Colon (tissue), 2 donors: ENCODE data around the gene SMC1B.
"Not testable (repeated sequence)": the region's sequence is repeated elsewhere in the genome, so short reads cannot be mapped to it uniquely, and the experiment has no call there.

Experiments used
- FAIRE-seq: peaks from 2 replicates; lab custom pipeline; 2012; peaks lifted over from hg19 to GRCh38; lab: Jason Lieb, UNC
- donor health status: control.
- donor health status: control.

Gene SMC1B

DNA sequence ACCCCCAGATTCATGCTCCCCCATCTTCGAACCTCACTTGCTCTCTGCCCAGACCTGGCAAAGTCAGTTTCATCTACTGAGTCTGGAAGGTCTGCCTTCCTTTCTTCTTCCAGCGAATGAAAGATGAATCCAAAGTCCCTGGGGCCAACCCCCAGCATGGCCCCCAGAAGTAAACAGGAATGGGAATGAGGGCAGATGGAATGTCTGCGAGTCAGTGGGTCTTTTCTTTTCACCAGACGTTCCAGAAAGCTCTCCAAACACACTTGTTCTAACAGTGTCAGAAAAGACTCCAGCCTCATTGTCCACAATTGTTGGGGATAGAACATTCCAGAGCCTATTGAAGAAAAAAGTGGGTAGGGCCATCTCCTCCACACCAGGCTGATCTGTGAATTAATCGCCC is 28.7 kb upstream of the SMC1B start:
- FAIRE-seq = no peak

DNA sequence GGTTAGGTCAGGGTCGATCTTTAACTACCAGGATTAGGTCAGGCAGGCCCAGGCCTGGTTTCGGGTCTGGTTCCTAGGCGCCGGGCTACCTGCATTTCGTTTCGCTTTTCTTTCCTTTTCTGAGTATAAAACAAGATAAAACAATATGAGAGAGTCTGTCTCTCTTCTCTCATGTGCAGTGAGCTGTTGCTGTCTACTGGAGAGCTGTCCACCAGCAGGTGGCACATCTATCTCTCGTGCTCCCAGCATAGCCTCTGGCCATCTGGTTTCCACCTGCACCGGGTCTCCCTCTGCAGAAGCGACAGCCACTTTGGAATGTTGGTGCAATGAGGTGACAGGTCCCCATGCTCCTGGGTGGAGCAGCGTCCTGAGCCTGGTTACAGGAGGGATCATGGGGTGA is 27.7 kb upstream of the SMC1B start:
- no peak for FAIRE-seq

DNA sequence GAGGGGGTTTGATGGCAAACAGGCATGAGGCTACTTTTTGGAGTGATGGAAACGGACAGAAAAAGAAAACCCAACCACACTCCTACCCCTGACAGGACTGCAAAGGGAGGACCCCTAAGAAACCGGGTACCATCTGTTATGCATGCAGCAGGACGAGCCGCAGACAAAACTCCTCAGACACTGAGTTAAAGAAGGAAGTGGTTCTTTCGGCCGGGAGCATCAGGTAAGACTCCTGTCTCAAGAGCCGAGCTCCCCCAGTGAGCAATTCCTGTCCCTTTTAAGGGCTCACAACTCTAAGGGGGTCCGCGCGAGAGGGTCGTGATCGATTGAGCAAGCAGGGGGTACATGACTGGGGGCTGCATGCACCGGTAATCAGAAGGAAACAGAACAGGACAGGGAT is 27.3 kb upstream of the SMC1B start:
- FAIRE-seq = not testable (repeated sequence)

DNA sequence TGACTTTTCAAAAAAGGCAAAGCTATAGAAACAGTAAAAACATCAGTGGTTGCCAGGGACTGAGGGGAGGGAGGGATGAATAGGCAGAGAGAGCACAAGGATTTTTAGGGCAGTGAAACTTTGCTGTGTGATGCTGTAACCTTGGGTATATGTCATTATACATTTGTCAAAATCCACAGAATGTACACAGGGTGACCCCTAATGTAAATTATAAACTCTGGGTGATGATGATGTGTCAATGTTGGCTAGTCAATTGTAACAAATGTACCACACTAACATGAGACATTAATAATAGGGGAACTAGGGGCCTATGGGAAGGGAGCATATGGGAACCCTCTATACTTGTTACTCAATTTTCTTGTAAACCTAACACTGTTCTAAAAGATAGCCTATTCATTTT is 24.9 kb upstream of the SMC1B start:
- no peak for FAIRE-seq

DNA sequence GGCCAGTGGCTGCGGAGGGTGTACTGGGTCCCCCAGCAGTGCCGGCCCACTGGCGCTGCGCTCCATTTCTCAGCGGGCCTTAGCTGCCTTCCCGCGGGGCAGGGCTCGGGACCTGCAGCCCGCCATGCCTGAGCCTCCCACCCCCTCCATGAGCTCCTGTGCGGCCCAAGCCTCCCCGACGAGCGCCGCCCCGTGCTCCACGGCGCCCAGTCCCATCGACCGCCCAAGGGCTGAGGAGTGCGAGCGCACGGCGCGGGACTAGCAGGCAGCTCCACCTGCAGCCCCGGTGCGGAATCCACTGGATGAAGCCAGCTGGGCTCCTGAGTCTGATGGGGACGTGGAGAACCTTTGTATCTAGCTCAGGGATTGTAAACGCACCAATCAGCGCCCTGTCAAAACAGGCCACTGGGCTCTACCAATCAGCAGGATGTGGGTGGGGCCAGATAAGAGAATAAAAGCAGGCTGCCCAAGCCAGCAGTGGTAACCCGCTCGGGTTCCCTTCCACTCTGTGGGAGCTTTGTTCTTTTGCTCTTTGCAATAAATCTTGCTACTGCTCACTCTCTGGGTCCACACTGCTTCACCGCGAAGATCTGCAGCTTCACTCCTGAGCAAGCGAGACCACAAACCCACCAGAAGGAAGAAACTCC is 23.6 kb upstream of the SMC1B start:
- not testable (repeated sequence) for FAIRE-seq

DNA sequence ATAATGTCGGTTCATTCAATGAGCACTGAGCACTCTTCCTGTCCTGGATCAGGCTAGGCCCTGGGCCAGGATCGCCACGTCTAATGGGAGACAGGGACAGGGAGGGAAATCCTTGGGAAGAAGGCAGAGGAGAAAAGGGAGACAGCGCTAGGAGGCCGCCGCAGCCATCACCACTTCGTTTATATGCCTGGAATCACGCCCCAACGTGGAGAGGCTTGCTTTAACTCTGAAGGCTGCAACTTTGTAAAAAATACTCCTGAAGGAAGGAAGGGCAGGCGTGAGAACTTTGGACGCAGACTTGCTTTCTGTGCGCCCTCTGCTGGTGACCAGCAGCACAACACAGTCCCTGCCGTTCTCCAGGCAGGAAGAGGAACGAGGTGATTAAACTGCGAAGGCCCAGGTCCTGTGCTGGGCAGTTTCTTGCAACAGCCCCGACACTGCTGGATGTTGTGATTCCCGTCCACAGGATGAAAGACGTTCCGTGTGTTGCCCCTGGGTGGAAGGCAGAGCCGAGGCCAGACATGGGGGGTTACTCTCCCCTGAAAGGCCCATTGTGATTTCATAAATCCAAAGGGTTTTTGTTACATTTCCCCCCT is 22.2 kb upstream of the SMC1B start:
- FAIRE-seq = no peak

DNA sequence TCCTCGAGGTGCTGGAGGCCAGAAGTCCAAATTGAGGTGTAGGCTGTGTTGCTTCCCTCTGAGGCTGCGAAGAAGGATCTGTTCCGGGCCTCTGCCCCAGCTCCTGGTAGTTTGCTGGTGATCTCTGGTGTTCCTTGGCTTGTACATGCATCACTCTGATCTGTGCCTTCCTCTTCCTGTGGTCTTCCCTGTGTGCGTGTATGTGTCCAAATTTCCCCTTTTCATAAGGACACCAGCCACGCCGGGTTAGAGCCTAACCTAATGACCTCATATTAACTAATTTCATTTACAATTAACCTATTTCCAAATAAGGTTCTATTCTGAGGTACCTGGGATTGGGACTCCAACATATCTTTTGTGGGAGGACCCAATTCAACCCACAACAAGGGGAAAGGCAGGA is 21.6 kb upstream of the SMC1B start:
- FAIRE-seq = no peak

DNA sequence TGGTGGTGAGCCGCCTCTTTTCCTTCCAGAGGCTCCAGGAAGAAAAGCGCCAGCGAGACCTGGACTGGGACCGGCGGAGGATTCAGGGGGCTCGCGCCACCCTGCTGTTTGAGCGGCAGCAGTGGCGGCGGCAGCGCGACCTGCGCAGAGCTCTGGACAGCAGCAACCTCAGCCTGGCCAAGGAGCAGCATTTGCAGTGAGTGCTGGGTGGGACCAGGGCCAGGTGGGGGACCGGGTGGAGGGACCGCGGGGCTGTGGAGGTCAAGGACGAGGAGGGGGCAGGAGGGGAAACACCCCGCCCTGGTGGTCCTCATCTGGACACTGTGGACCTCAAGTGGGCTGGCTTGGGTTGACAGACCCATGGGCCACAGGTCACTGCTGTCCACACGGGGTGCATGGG is 17.5 kb upstream of the SMC1B start:
- no peak for FAIRE-seq

DNA sequence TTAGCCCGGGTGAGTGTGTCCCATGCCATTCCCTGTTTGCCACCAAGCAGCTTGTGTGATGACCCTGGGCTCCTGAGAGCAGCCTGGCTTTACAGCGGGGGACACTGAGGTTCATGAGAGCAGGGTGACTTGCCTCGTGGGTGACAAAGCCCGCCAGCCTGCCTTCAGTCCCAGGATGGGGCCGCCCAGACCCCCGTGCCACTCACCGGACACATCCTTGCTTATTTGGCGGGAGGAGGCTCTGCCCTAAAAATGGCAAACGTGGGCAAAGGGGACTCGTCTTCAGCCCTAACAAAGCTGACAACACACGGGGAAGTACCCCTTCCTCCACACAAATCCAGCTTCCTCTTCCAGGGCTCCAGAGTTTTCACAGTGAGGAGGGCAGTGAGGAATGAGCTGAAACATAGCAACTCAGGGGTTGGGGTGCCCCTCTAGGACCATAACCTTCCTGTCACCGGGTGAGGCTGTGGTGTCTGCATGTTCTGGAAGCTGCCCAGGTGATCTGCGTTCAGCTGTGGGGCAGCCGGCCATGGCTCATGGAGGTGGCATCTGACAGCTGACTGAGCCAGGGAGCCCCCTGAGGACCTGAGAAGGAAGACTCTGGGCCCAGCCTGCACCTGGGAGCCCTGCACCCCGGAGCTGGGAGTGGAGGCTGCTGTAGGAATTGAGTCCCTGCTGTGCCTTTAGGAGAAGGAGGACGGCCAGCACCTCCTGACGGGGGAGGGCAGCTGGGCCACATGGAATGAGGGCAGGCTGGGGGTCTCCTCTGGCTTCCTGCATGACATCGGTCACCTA is 16.8 kb upstream of the SMC1B start:
- no peak for FAIRE-seq

DNA sequence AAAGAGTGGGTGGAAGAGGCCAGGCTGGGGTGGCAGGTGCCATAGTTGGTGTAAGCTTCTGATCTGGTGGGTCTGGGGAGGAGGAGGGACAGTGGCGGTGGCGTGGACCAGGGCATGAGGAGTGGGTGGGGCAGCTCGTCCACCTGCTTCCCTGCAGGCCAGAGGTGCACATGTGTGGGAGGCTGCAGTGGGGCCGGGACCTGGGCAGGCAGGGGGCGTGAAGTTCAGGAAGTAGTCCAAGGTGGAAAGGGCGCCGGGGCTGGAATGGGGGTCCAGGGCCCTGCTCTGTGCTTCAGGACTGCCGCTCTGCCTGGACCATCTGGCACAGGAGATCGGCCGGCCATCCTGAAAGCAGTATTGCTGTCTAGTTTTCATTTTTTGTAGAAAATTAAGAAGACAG is 16.0 kb upstream of the SMC1B start:
- FAIRE-seq = no peak

DNA sequence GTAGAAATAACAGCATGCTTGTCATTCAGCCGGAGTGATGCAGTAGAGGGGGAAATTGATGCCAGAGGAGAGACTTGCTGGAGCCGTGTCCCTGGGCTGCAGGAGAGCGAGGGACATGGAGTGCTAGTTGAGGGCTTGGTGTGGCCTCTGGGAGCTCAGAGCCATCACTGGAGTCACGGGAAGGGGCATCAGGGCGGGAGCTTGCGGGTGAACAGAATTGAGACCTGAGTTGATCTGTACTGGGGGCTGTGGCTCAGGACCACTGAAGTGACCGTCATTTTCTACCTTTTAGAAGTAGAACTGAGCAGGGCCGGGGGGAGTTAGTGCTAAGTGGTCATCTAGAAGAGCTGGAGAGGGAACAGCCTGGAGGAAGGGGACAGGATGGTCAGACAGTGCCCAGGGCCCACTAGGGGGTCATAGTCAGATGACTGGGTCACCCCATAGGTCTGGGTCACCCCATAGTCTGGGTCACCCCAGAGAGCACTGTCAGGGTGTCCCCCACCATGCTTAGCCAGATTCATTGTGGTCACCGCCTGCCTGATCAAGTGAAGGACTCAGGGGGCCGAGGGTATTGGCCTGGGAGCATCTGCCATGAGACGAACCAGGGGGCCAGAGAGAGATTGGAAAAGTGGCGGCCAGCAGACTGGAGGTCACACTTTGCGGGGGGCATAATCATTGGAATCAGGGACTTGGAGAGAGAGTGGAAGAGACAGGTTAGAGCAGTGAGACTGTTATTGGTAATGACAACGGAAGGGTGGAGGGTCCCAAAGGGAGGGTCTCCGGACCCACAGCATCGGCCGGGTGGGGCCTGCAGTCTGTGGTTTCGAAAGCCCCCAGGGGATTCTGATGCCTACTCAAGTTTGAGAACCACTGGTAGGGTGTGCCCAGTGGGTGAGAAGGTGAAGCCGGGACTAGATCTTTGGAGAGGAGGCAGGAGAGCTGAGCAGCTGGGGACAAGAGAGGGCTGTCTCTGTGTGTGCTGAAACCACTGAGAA is 15.3 kb upstream of the SMC1B start:
- FAIRE-seq = no peak

DNA sequence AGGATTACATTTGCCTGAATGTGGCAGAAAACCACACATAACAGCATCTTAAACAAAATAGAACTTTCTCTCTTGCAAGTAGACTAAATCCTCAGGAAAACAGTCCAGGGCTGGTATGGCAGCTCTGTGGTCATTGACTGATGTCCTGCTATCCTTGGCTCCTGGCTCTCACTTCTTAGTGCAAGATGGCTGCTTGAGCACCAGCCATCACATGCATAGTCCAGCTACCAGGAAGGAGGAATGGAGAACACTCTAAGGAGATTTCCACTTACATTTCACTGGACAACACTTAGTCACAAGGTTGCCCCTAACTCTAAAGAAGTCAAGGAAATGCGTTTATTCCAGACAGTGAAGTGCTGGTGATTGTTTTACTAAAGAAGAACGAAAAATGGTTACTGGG is 13.7 kb upstream of the SMC1B start:
- FAIRE-seq = no peak

DNA sequence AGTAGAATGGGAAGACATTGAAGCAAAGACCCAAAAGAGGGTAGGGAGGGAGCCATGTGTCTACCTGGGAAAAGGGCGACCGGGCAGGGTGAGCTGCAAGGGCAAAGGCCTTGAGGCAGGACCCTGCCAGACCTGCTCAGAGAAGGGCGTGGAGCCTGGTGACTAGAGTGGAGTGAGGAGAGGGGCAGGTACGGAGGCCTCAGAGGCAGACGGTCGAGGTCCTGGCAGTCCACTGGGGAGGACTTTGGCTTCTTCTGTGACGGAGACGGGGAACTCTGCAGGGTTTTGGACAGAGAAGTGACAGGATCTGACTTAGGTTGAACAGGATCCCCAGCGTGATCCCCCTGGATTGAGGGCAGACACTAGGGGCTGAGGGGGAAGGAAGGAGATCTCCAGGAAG is 13.0 kb upstream of the SMC1B start:
- no peak for FAIRE-seq

DNA sequence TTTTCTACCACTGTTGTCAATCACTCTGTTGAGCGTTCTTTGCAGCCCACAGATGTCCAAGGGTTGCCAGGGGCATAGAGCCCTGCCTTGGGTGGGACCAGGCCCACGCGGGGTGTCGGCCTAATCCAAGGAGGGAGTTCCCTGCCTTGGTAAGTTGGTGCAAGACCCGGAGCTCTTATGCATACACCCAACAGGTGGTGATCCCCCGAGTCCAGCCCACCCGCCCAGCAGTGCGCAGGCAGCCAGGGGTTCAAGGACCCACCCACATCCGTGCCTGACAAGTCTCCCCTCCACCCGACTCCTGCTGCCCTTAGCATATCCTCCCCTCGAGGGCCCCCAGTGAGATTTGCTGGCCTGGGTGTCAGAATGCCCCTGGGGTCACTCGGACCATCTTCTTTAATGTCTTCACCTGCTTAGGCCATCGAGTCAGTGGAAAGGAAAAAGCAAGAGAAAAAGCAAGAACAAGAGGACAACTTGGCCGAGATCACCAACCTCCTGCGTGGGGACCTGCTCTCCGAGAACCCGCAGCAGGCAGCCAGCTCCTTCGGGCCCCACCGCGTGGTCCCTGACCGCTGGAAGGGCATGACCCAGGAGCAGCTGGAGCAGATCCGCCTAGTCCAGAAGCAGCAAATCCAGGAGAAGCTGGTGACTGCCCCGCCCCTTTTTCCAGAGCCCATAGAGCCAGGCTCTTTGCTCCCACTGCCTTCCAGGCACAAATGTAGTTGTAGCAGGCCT is 12.3 kb upstream of the SMC1B start:
- FAIRE-seq = no peak

DNA sequence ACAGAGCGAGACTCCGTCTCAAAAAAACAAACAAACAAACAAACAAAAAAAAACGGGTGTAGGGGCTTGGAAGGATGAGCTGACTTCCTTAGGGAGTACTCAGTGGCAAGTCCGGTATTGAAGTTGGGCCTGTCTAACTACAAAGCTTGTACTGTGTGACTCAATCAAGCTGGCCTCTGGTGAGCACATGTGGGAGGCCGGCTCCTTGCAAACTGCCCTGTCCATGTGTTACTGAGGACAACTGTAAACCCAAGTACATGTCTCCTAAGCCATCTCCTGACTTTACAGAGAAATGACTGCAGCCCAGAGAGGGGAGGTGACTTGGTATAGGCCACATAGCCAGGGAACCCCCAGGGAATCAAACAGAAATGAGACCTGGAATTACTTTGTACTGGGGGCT is 11.7 kb upstream of the SMC1B start:
- FAIRE-seq = no peak

DNA sequence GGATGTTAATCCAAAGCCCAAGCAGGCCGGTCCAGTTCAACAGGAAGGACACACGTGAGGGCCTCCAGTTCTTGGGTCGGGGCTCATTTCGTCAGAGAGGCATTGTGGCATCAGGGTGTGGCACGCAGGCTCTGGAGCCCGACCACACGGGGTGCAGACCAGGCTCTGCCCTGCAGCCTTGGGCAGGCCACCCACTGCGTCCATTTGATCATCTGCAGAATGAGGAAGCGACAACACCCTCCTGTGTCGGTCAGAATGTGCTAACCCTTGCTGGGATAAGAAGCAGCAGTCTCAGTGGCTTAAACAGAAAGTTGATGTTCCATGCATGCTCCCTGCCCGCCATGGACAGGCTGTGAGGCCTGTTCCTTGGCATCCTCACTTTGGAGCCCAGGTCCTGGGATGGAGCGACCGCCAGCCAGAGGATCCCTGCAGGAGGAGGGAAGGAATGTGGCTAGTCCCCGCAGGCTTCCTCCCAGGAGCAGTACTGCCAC is 10.9 kb upstream of the SMC1B start:
- FAIRE-seq = no peak

DNA sequence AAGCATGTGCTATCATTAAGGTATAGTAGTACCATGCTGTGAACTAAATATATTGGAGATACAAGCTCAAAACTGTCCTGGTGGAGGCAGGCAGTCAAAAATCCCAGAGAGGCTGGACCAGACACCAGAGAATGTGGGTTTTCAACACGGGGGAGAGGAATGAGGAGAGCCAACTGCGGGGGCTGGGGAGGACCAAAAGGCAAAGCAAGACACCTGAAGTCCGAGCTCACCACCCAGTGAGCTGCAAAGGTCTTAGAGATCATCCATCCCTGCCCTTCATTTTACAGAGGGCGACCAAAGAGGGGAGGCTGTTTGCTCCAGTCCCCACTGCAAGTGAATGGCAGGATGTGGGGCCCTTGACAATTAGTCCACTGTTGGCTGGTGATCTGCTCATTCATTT is 10.1 kb upstream of the SMC1B start:
- no peak for FAIRE-seq

DNA sequence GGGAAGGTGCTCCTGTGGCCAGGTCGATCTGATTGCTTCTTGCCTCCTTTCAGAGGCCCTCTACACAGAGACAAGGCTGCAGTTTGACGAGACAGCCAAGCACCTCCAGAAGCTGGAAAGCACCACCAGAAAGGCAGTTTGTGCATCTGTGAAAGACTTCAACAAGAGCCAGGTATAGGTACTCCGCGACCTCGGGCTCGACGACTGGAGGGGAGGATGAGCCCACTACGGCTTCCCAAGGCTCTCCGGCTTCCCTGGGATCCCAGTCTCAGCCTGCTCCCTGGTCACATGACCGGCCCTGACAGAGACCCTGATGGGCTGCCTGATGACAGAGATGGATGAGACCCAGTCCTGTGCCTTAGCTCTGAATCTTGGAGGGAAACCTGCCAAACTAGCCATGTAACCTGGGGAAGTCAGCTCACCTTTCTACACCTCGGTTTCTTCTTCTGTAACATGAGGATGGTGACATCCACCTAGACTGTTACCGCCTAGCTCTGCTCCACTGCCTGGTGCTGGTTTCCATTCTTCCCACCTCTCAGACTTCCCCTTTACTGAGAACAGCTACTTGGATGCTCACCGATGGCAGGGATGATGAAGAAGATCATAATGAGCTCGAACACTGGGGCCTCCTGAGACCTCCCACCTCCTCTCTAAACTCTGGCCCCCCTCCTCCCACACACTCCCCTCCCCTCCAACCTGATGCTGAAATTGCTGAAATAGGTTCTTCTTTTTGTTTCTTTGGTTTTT is 9.0 kb upstream of the SMC1B start:
- FAIRE-seq = no peak

DNA sequence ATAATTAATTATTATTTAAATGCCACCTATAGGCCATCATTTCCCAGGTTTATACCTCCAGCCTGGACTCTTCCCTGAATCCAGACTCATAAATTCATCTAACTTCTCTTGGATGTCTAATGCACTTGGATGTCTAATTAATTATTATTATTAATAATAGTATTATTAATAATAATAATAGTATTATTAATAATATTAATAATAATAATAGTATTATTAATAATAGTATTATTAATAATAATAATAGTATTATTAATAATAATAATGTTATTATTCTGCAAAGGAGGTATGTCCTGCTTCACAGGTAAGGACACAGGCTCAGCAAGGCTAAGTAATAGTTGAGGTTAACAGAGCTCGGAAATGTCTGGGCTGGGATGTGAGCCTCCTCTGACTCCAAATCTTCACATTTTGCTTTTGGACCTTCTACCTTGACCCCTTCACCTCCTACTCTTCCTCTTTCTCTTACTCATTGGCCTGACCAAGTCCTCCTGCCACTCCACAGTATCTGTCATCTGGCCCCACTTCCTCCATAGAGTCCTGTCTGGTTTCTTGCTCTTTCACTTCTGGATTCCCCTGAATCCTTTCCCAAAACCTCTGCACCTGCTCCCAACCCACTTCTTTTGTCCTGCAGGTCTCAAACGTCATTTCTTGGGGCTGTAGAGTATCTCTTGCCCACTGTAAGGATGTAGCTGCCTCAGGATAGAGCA is 8.1 kb upstream of the SMC1B start:
- FAIRE-seq = no peak

DNA sequence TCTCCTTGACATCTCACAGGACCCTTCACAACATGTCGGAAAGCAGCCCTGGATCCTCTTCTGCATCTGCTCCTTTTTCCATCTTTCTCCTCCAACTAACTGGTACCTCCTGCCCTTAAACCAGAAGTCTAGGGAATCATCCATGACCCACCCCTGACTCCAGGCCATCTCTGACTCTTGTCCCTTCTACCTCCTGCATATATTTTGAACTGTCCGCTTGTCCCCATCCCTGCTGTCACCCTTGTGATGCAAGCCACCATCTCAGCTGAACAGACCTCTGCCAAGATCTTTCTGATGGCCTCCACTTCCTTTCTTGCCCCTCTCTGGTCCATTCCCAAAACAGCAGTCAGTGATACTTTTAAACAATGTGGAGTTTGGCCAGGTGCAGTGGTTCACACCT is 7.1 kb upstream of the SMC1B start:
- FAIRE-seq = no peak
